B cell (primary cell): Measurements from ENCODE around the gene PLEKHA8. TPM values are rescaled to one million over a fixed set of nuclear protein-coding genes. Genes with fewer than 3 reads are reported as not detected.

ENCODE experiments used
- ATAC-seq: fragments of 200-7000 bp; cut with Tn5 transposase; one replicate; pipeline ENCODE4 v1.10.0; 2021; ENCODE audit warnings: low read depth, mild to moderate bottlenecking, moderate number of reproducible peaks, moderate library complexity
- CTCF ChIA-PET: fragments of 350-600 bp; sonication (Branson Sonifier 250); formaldehyde crosslinking; loops from one replicate; lab custom pipeline; 2021; ENCODE audit warnings: antibody characterized with exemption, inconsistent platforms; lab: Charles Lee
- POLR2A ChIA-PET: fragments of 350-600 bp; sonication (Branson Sonifier 250); formaldehyde crosslinking; loops from one replicate; lab custom pipeline; 2021; ENCODE audit warnings: antibody characterized with exemption; lab: Charles Lee
- DNase-seq: peaks from one replicate; pipeline ENCODE4 v3.0.0; 2013
- H2AFZ ChIP-seq: 2 replicates; pipeline ENCODE4 v1.6.1; 2012; ENCODE audit warnings: mild to moderate bottlenecking, low read depth, low read length; ENCODE audit not compliant: insufficient read depth, poor library complexity, severe bottlenecking
- H3K27ac ChIP-seq, 2 donors: 1 replicate in 1 of 2; 2 replicates in 1 of 2; pipeline ENCODE4 v1.5.1; 2012 to 2013; ENCODE audit warnings: low read length in 2 of 2, mild to moderate bottlenecking in 2 of 2, moderate library complexity in 1 of 2
- H3K27me3 ChIP-seq, 4 experiments: fragments of 200-600 bp in 1 of 4; sonication (generic) in 1 of 4; replicated peaks in 1 of 4; 1 replicate in 2 of 4; 2 replicates in 2 of 4; pipeline versions ENCODE4 v1.6.1 to v1.7.0; 2013 to 2016; ENCODE audit warnings: low read length in 3 of 4, mild to moderate bottlenecking in 2 of 4, mixed read lengths in 1 of 4, moderate library complexity in 1 of 4; ENCODE audit not compliant: insufficient read depth in 4 of 4, control insufficient read depth in 3 of 4; ENCODE audit errors: control extremely low read depth in 1 of 4
- H3K36me3 ChIP-seq, 2 experiments: replicated peaks in 1 of 2; 1 replicate in 1 of 2; 2 replicates in 1 of 2; pipeline versions ENCODE4 v1.6.1 to v1.7.1; 2013; ENCODE audit warnings: low read length in 1 of 2; ENCODE audit not compliant: insufficient read depth in 2 of 2, control insufficient read depth in 1 of 2; ENCODE audit errors: control extremely low read depth in 1 of 2, extremely low read depth in 1 of 2
- H3K4me1 ChIP-seq, 2 donors: fragments of 200-600 bp in 1 of 2; sonication (generic) in 1 of 2; 1 replicate in 1 of 2; 2 replicates in 1 of 2; pipeline versions ENCODE4 v1.5.1 to v1.6.1; 2013 to 2017; ENCODE audit warnings: low read length in 2 of 2; ENCODE audit not compliant: control insufficient read depth in 2 of 2, insufficient read depth in 2 of 2
- H3K4me2 ChIP-seq: replicated peaks from 2 replicates; pipeline ENCODE3; 2012; ENCODE audit warnings: mild to moderate bottlenecking, low read depth, low read length; ENCODE audit not compliant: poor library complexity, severe bottlenecking
- H3K4me3 ChIP-seq, 5 experiments: fragments of 200-600 bp in 1 of 5; sonication (generic) in 1 of 5; 1 replicate in 3 of 5; 2 replicates in 2 of 5; pipeline versions ENCODE4 v1.5.1 to v1.7.0; 2011 to 2016; ENCODE audit warnings: low read length in 4 of 5, mild to moderate bottlenecking in 4 of 5, low read depth in 2 of 5, control low read depth in 1 of 5, moderate library complexity in 1 of 5; ENCODE audit not compliant: insufficient read depth in 1 of 5; ENCODE audit errors: control extremely low read depth in 1 of 5, extremely low read depth in 1 of 5
- H3K79me2 ChIP-seq: fragments of 200-600 bp; sonication (generic); one replicate; pipeline ENCODE4 v1.6.0; 2016; ENCODE audit warnings: low read length; ENCODE audit not compliant: control insufficient read depth, insufficient read depth
- H3K9ac ChIP-seq: fragments of 200-600 bp; sonication (generic); 2 replicates; pipeline ENCODE4 v1.6.1; 2017; ENCODE audit warnings: mild to moderate bottlenecking, low read length, moderate library complexity
- H3K9me3 ChIP-seq, 3 donors: one replicate each; pipeline versions ENCODE4 v1.6.1 to v1.7.1; 2013; ENCODE audit warnings: low read length in 2 of 3; ENCODE audit not compliant: control insufficient read depth in 2 of 3, insufficient read depth in 1 of 3; ENCODE audit errors: control extremely low read depth in 1 of 3
- H4K20me1 ChIP-seq: 2 replicates; pipeline ENCODE4 v1.6.0; 2012; ENCODE audit warnings: mild to moderate bottlenecking, low read length; ENCODE audit not compliant: insufficient read depth, control insufficient read depth, poor library complexity, severe bottlenecking
- H3K27ac Mint-ChIP-seq: one replicate; pipeline ENCODE4 v1.8.0; 2021; ENCODE audit warnings: mixed read lengths
- H3K27me3 Mint-ChIP-seq: one replicate; pipeline ENCODE4 v1.8.0; 2021; ENCODE audit warnings: mixed read lengths
- H3K4me1 Mint-ChIP-seq: one replicate; pipeline ENCODE4 v1.8.0; 2021; ENCODE audit warnings: mixed read lengths
- H3K4me3 Mint-ChIP-seq: one replicate; pipeline ENCODE4 v1.8.0; 2021; ENCODE audit warnings: mixed read lengths
- H3K9me3 Mint-ChIP-seq: one replicate; pipeline ENCODE4 v1.8.0; 2022; ENCODE audit warnings: mixed read lengths; ENCODE audit not compliant: insufficient read depth
- EZH2 ChIP-seq: IDR thresholded peaks from 2 replicates; pipeline ENCODE4 v1.6.1; 2012; ENCODE audit warnings: borderline replicate concordance, low read depth, mild to moderate bottlenecking, moderate library complexity, low read length; ENCODE audit not compliant: insufficient read depth, poor library complexity, severe bottlenecking
- WGBS: methylation state at CpG from one replicate; pipeline ENCODE4 v1.1.5; 2013; ENCODE audit warnings: missing lambda C conversion rate; ENCODE audit not compliant: insufficient coverage; 5-methylcytosine and 5-hydroxymethylcytosine counted together
- intact Hi-C: fragments of 100-400 bp; cut with micrococcal nuclease; formaldehyde crosslinking; loops from one replicate; pipeline ENCODE4 v1.10.0; 2022
- polyA plus RNA-seq: library from polyadenylated mRNA; depleted of rRNA; stranded (reverse); fragments of >200 nt; gene quantifications from 2 replicates; pipeline ENCODE4 v1.2.3, GENCODE V29; 2012
- total RNA-seq, 2 donors: library from RNA; stranded (reverse); fragments of 120-200 nt in 1 of 2; gene quantifications; 1 replicate in 1 of 2; 2 replicates in 1 of 2; pipeline versions ENCODE4 v1.2.3 to v1.2.4, GENCODE V29; 2013 to 2022
- TF ChIP-seq, protein P1 (sequence below): fragments of 200-600 bp; IDR thresholded peaks from one replicate; pipeline ENCODE4 v1.8.0; 2022; ENCODE audit warnings: antibody characterized with exemption, mild to moderate bottlenecking

PLEKHA8 gene
- total and polyA plus RNA-seq, 2 donors (not counting 1 experiment from before 2014, with no cell fraction given): 1.7 to 10.5 TPM

GRCh38 chr7:30154111-30154587 is 125.9 kb downstream of the PLEKHA8 start:
- no peaks in the 10 kb centered on the region for H4K20me1 ChIP-seq
- no peak overlapping the region for H3K4me3 ChIP-seq
- peaks cover 10% of the 10 kb centered on the region for H3K4me1 Mint-ChIP-seq
- H3K4me3 Mint-ChIP-seq: no peak overlapping the region
- no peak overlapping the region for H3K27ac ChIP-seq
- H3K9me3 Mint-ChIP-seq: no peaks in the 10 kb centered on the region
- H3K9ac ChIP-seq: no peak overlapping the region
- DNase-seq: no peak
- intact Hi-C loops: no loop called here
- WGBS: 97% methylated on average over 6 of the region's 9 CpGs
- no peak overlapping the region for H2AFZ ChIP-seq
- peaks cover 10 to 11% of the 10 kb centered on the region in 2 donors for H3K4me1 ChIP-seq
- no peaks in the 10 kb centered on the region for H3K36me3 ChIP-seq
- ATAC-seq: no peak
- H3K4me2 ChIP-seq: no peak overlapping the region
- CTCF ChIA-PET: interaction anchor here (0.6 kb wide), 1 partner anchor 187 kb away, joined by 3 read pairs; no protein-coding TSS in a partner anchor
- H3K27me3 ChIP-seq: no peaks in the 10 kb centered on the region
- no peak overlapping the region for H3K27ac Mint-ChIP-seq
- H3K79me2 ChIP-seq: no peaks in the 10 kb centered on the region
- TF ChIP-seq EZH2: no peak
- TF ChIP-seq, protein P1, sequence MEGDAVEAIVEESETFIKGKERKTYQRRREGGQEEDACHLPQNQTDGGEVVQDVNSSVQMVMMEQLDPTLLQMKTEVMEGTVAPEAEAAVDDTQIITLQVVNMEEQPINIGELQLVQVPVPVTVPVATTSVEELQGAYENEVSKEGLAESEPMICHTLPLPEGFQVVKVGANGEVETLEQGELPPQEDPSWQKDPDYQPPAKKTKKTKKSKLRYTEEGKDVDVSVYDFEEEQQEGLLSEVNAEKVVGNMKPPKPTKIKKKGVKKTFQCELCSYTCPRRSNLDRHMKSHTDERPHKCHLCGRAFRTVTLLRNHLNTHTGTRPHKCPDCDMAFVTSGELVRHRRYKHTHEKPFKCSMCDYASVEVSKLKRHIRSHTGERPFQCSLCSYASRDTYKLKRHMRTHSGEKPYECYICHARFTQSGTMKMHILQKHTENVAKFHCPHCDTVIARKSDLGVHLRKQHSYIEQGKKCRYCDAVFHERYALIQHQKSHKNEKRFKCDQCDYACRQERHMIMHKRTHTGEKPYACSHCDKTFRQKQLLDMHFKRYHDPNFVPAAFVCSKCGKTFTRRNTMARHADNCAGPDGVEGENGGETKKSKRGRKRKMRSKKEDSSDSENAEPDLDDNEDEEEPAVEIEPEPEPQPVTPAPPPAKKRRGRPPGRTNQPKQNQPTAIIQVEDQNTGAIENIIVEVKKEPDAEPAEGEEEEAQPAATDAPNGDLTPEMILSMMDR: no peak
- H3K9me3 ChIP-seq: no peaks in the 10 kb centered on the region
- H3K27me3 Mint-ChIP-seq: no peaks in the 10 kb centered on the region
- POLR2A ChIA-PET: no interaction called here

DNA sequence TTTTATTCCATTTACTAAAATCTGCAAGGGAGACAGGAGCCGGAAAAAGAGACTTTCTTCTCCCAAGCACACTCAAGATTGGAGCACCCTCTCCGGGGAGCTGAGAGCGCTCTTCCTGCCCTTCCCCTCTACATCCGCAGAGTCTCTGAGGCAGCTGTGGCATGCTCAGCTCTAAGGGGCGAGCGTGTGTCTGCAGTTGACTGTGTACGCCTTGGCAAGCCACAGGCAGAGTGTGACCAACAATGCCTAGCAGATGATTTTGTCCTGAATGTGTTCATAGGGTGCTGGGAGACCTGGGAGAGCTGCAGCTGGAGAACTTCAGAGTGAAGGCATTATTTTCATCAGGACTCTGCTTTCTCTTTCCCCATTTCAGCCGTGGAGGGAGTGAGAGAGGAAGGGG is 127.3 kb downstream of the PLEKHA8 start:
- Histone ChIP-seq H3K27me3 (no peaks in the 10 kb centered on the region), H3K4me3 (no peak overlapping the region), H3K27ac (no peak overlapping the region), H3K79me2 (no peaks in the 10 kb centered on the region), H3K36me3 (no peaks in the 10 kb centered on the region), H2AFZ (no peak overlapping the region), H3K9me3 (no peaks in the 10 kb centered on the region), H3K4me2 (no peak overlapping the region), H3K9ac (no peak overlapping the region), H4K20me1 (no peaks in the 10 kb centered on the region), H3K4me1 (peaks cover 17 to 18% of the 10 kb centered on the region in 2 donors)
- TF ChIP-seq, protein P1: no peak
- no peak for TF ChIP-seq EZH2
- CTCF ChIA-PET: no interaction called here
- ATAC-seq: no peak
- 78% methylated on average over 7 of the region's 8 CpGs for WGBS
- no peak overlapping the region for H3K4me3 Mint-ChIP-seq
- POLR2A ChIA-PET: no interaction called here
- H3K4me1 Mint-ChIP-seq: peaks cover 23% of the 10 kb centered on the region
- no peaks in the 10 kb centered on the region for H3K27me3 Mint-ChIP-seq
- intact Hi-C loops: no loop called here
- no peak for DNase-seq
- H3K9me3 Mint-ChIP-seq: no peaks in the 10 kb centered on the region
- no peak overlapping the region for H3K27ac Mint-ChIP-seq
